Measurements from ENCODE around the gene ERICH2. TPM values are rescaled to one million over a fixed set of nuclear protein-coding genes. Genes with fewer than 3 reads are reported as not detected.

ERICH2 gene
- total RNA-seq, 1 donor from 2014 or later, result 2.1 TPM

GRCh38 chr2:170815311-170815710 is 45.1 kb downstream of the ERICH2 start:
- H3K27me3 Mint-ChIP-seq (ENCODE audit: unreplicated experiment), result peaks cover 35% of the 10 kb centered on the region
- TF ChIP-seq, protein P1, sequence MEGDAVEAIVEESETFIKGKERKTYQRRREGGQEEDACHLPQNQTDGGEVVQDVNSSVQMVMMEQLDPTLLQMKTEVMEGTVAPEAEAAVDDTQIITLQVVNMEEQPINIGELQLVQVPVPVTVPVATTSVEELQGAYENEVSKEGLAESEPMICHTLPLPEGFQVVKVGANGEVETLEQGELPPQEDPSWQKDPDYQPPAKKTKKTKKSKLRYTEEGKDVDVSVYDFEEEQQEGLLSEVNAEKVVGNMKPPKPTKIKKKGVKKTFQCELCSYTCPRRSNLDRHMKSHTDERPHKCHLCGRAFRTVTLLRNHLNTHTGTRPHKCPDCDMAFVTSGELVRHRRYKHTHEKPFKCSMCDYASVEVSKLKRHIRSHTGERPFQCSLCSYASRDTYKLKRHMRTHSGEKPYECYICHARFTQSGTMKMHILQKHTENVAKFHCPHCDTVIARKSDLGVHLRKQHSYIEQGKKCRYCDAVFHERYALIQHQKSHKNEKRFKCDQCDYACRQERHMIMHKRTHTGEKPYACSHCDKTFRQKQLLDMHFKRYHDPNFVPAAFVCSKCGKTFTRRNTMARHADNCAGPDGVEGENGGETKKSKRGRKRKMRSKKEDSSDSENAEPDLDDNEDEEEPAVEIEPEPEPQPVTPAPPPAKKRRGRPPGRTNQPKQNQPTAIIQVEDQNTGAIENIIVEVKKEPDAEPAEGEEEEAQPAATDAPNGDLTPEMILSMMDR (IDR thresholded peaks at IDR 0.05; ENCODE audit: partially characterized antibody, unreplicated experiment), result no peak
- H3K4me1 Mint-ChIP-seq (ENCODE audit: low read depth, unreplicated experiment), result peaks cover 28% of the 10 kb centered on the region
- no peak overlapping the region for H3K27ac Mint-ChIP-seq (ENCODE audit: unreplicated experiment)
- DNase-seq, result no peak
- H3K9me3 Mint-ChIP-seq (ENCODE audit: unreplicated experiment), result peaks cover 7% of the 10 kb centered on the region
- no peaks in the 10 kb centered on the region for H3K36me3 Mint-ChIP-seq (ENCODE audit: unreplicated experiment)
- H3K4me3 Mint-ChIP-seq (ENCODE audit: unreplicated experiment), result peak overlapping the region; percentile 78

DNA sequence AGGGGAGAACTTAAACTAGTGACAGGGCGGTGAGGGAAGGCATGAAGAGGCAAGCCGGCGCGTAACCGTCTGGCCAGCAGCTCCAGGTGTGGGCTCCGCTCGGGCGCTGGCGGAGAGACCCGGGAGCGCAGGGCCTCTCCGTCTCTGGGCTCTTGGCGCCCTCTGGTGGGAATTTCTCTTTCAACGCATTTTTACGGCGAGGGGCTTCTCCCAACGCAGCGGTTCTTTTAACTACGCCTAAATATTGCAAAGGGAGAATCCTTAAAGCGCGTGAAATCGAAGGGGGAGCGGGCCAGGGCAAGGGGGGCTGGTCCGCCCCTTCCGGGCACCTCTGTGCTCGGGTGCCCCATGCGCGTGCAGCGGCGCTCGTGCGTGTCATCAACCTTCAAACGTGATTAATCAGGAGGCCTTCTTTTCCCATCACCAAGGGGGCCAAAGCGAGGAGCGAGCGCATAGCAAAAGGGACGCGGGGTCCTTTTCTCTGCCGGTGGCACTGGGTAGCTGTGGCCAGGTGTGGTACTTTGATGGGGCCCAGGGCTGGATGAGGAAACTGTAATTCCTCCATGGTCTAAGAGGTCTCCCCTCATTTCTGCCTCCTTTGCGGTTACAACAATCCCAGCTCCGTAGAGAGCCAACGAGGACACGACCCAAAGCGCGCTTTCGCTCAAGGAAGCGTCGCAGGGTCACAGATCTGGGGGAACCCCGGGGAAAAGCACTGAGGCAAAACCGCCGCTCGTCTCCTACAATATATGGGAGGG is 45.7 kb downstream of the ERICH2 start:
- no peaks in the 10 kb centered on the region for H3K36me3 Mint-ChIP-seq (ENCODE audit: unreplicated experiment)
- DNase-seq, result peak; percentile 89
- peaks cover 40% of the 10 kb centered on the region for H3K27me3 Mint-ChIP-seq (ENCODE audit: unreplicated experiment)
- TF ChIP-seq, protein P1 (IDR thresholded peaks at IDR 0.05; ENCODE audit: partially characterized antibody, unreplicated experiment), result peak; percentile 84
- peaks cover 9% of the 10 kb centered on the region for H3K9me3 Mint-ChIP-seq (ENCODE audit: unreplicated experiment)
- H3K4me1 Mint-ChIP-seq (ENCODE audit: low read depth, unreplicated experiment), result peaks cover 32% of the 10 kb centered on the region
- no peak overlapping the region for H3K27ac Mint-ChIP-seq (ENCODE audit: unreplicated experiment)
- H3K4me3 Mint-ChIP-seq (ENCODE audit: unreplicated experiment), result peak overlapping the region; percentile 79

- no peak within 1 kb of the TSS for H3K27ac Mint-ChIP-seq (ENCODE audit: unreplicated experiment)
- DNase-seq, result peak; percentile 72
- H3K27me3 Mint-ChIP-seq (ENCODE audit: unreplicated experiment), result peaks cover 44% of the 10 kb centered on the region
- H3K4me1 Mint-ChIP-seq (ENCODE audit: low read depth, unreplicated experiment), result peaks cover 35% of the 10 kb centered on the region
- TF ChIP-seq, protein P1 (IDR thresholded peaks at IDR 0.05; ENCODE audit: partially characterized antibody, unreplicated experiment), result no peak
- H3K9me3 Mint-ChIP-seq (ENCODE audit: unreplicated experiment), result peaks cover 9% of the 10 kb centered on the region
- H3K36me3 Mint-ChIP-seq (ENCODE audit: unreplicated experiment), result no peaks in the 10 kb centered on the region
- H3K4me3 Mint-ChIP-seq (ENCODE audit: unreplicated experiment), result peak within 1 kb of the TSS; percentile 79
Measured at GRCh38 chr2:170816504-170817092, 46.4 kb downstream of the ERICH2 start, which contains the start of gene GAD1. GAD1 (plus strand) TSS chr2:170816887; CDS start chr2:170818592, 1,705 bp downstream.

DNA sequence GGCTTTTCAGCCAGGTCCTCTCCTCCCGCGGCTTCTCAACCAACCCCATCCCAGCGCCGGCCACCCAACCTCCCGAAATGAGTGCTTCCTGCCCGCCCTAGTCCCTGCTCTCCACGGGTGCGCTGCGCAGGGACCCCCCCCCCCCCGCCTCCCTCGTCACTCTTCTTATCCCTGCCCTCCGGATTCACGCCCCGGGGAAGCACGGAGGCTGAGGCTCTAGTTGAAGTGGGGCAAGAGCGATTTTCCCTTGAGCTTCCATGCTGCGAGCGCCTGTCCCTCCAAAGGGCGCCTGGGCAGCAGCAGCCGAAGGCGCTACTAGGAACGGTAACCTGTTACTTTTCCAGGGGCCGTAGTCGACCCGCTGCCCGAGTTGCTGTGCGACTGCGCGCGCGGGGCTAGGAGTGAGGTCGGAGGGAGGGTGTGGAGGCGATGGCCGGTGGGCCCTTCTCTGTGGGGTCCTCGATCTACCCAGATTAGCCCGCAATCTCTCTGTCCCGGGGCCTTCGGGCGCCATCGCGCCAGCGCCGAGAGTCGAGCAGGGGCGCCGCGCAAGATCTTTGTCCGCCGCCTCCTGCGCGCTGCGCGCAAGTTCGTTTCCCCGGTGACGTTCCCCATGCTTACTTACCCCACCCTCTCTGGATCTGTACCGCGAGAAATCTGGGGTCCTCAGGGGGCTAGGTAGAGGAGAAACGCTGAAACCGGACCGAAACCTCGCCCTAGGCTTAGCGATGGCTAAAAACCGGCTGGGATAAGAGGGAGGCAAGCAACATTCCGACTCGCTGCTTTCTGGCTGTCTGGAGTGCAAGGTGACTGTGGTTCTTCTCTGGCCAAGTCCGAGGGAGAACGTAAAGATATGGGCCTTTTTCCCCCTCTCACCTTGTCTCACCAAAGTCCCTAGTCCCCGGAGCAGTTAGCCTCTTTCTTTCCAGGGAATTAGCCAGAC is 47.2 kb downstream of the ERICH2 start:
- TF ChIP-seq, protein P1 (IDR thresholded peaks at IDR 0.05; ENCODE audit: partially characterized antibody, unreplicated experiment), result no peak
- Mint-ChIP-seq H3K4me1 (ENCODE audit: low read depth, unreplicated experiment) (peaks cover 39% of the 10 kb centered on the region), H3K27me3 (ENCODE audit: unreplicated experiment) (peaks cover 48% of the 10 kb centered on the region), H3K36me3 (ENCODE audit: unreplicated experiment) (no peaks in the 10 kb centered on the region), H3K9me3 (ENCODE audit: unreplicated experiment) (peaks cover 9% of the 10 kb centered on the region), H3K27ac (ENCODE audit: unreplicated experiment) (no peak overlapping the region), H3K4me3 (ENCODE audit: unreplicated experiment) (peak overlapping the region; percentile 79)
- DNase-seq, result peak; percentile 47

All from glutamatergic neuron (in vitro differentiated cells).